DND-41 (cell line): ENCODE results near the gene INTS6L.
A peak's percentile ranks its signal among the peaks of the same experiment; 100 is the strongest.

ENCODE experiments used
- ATAC-seq: fragments of 200-7000 bp; cut with Tn5 transposase; 3 replicates; pipeline ENCODE4 v1.9.1; 2021; ENCODE audit warnings: low read depth; ENCODE audit not compliant: insufficient read depth
- DNase-seq: peaks from one replicate; pipeline ENCODE4 v3.0.0-alpha.2; 2020
- H2AFZ ChIP-seq: 2 replicates; pipeline ENCODE4 v1.6.0; 2012; ENCODE audit warnings: low read depth, low read length
- H3K27ac ChIP-seq: 2 replicates; pipeline ENCODE4 v1.5.1; 2012; ENCODE audit warnings: low read length, inconsistent platforms
- H3K27me3 ChIP-seq: fragments of 200-600 bp; sonication (generic); 2 replicates; pipeline ENCODE4 v1.6.0; 2012; ENCODE audit warnings: low read length, mild to moderate bottlenecking, inconsistent platforms; ENCODE audit not compliant: insufficient read depth, poor library complexity
- H3K36me3 ChIP-seq: 2 replicates; pipeline ENCODE4 v1.5.1; 2012; ENCODE audit warnings: low read length, inconsistent platforms; ENCODE audit not compliant: insufficient read depth
- H3K4me1 ChIP-seq: 2 replicates; pipeline ENCODE4 v1.5.1; 2012; ENCODE audit warnings: mild to moderate bottlenecking, low read length; ENCODE audit not compliant: insufficient read depth
- H3K4me2 ChIP-seq: 2 replicates; pipeline ENCODE4 v1.6.0; 2012; ENCODE audit warnings: mild to moderate bottlenecking, moderate library complexity, low read length, inconsistent platforms; ENCODE audit not compliant: insufficient read depth
- H3K4me3 ChIP-seq, 2 experiments: fragments of 200-600 bp in 1 of 2; shearing (Covaris generic) in 1 of 2; 2 replicates each; pipeline ENCODE4 v1.5.1; 2012 to 2016; ENCODE audit warnings: inconsistent platforms in 2 of 2, low read length in 2 of 2, mild to moderate bottlenecking in 2 of 2, low read depth in 1 of 2, moderate library complexity in 1 of 2
- H3K79me2 ChIP-seq: 2 replicates; pipeline ENCODE4 v1.6.0; 2012; ENCODE audit warnings: low read length, inconsistent platforms; ENCODE audit not compliant: insufficient read depth
- H3K9ac ChIP-seq: 2 replicates; pipeline ENCODE4 v1.6.0; 2012; ENCODE audit warnings: low read depth, mild to moderate bottlenecking, inconsistent platforms, low read length, moderate library complexity
- H3K9me3 ChIP-seq: 2 replicates; pipeline ENCODE4 v1.5.1; 2012; ENCODE audit warnings: low read length, moderate library complexity, mild to moderate bottlenecking, inconsistent platforms; ENCODE audit not compliant: insufficient read depth, severe bottlenecking
- H4K20me1 ChIP-seq: 2 replicates; pipeline ENCODE4 v1.6.0; 2012; ENCODE audit warnings: low read length; ENCODE audit not compliant: insufficient read depth
- CTCF ChIP-seq: IDR thresholded peaks from 2 replicates; pipeline ENCODE4 v1.5.1; 2012; ENCODE audit warnings: borderline replicate concordance, low read length, moderate library complexity, mild to moderate bottlenecking; ENCODE audit not compliant: poor library complexity, severe bottlenecking; ENCODE audit errors: extremely low read depth
- EZH2 ChIP-seq: IDR thresholded peaks from 3 replicates; pipeline ENCODE4 v1.6.1; 2012; ENCODE audit warnings: borderline replicate concordance, low read depth, mild to moderate bottlenecking, moderate library complexity, low read length, inconsistent platforms; ENCODE audit not compliant: severe bottlenecking

INTS6L gene

GRCh38 chrX:135543172-135543571, 22.7 kb downstream of the INTS6L start:
- no peaks in the 10 kb centered on the region for H3K9me3 ChIP-seq
- H3K27me3 ChIP-seq = no peaks in the 10 kb centered on the region
- ATAC-seq = no peak

GRCh38 chrX:135543924-135544323, 23.5 kb downstream of the INTS6L start:
- Histone ChIP-seq H3K36me3 (peaks cover 8% of the 10 kb centered on the region; the same call in 1 of the 2 replicates), H3K9ac (no peak overlapping the region), H4K20me1 (no peaks in the 10 kb centered on the region), H2AFZ (no peak overlapping the region), H3K27ac (no peak overlapping the region), H3K4me1 (no peaks in the 10 kb centered on the region), H3K4me3 (no peak overlapping the region), H3K27me3 (no peaks in the 10 kb centered on the region), H3K4me2 (no peak overlapping the region), H3K79me2 (no peaks in the 10 kb centered on the region), H3K9me3 (no peaks in the 10 kb centered on the region)
- ATAC-seq (no peak), DNase-seq (no peak)
- TF ChIP-seq CTCF (peak; percentile 46), EZH2 (no peak)

More at GRCh38 chrX:135543172-135543571, 22.7 kb downstream of the INTS6L start:
- Histone ChIP-seq H3K36me3 (peaks cover 8% of the 10 kb centered on the region; the same call in 1 of the 2 replicates), H3K4me1 (no peaks in the 10 kb centered on the region), H4K20me1 (no peaks in the 10 kb centered on the region), H3K27ac (no peak overlapping the region), H3K4me2 (no peak overlapping the region), H3K9ac (no peak overlapping the region), H3K4me3 (no peak overlapping the region), H3K79me2 (no peaks in the 10 kb centered on the region), H2AFZ (no peak overlapping the region)
- TF ChIP-seq EZH2 (no peak), CTCF (no peak)
- DNase-seq = no peak

GRCh38 chrX:135544338-135544948, 24.0 kb downstream of the INTS6L start:
- no peak for ATAC-seq

More at GRCh38 chrX:135544338-135544948, 24.0 kb downstream of the INTS6L start:
- H3K27ac ChIP-seq = no peak overlapping the region
- no peaks in the 10 kb centered on the region for H3K27me3 ChIP-seq
- no peaks in the 10 kb centered on the region for H3K9me3 ChIP-seq
- no peaks in the 10 kb centered on the region for H3K79me2 ChIP-seq
- no peaks in the 10 kb centered on the region for H3K4me1 ChIP-seq
- H4K20me1 ChIP-seq = no peaks in the 10 kb centered on the region
- no peak overlapping the region for H2AFZ ChIP-seq
- H3K9ac ChIP-seq = no peak overlapping the region
- no peak overlapping the region for H3K4me3 ChIP-seq
- H3K36me3 ChIP-seq = peaks cover 10% of the 10 kb centered on the region; the same call in 1 of the 2 replicates
- DNase-seq = no peak
- H3K4me2 ChIP-seq = no peak overlapping the region
- no peak for TF ChIP-seq CTCF
- no peak for TF ChIP-seq EZH2
